GM04503 (cell line): ENCODE results near the gene SIX5.
A peak's percentile ranks its signal among the peaks of the same experiment; 100 is the strongest.

ENCODE experiments used
- DNase-seq: peaks from one replicate; pipeline ENCODE4 v3.0.0-alpha.2; 2012; ENCODE audit warnings: low read depth

SIX5 gene

DNA sequence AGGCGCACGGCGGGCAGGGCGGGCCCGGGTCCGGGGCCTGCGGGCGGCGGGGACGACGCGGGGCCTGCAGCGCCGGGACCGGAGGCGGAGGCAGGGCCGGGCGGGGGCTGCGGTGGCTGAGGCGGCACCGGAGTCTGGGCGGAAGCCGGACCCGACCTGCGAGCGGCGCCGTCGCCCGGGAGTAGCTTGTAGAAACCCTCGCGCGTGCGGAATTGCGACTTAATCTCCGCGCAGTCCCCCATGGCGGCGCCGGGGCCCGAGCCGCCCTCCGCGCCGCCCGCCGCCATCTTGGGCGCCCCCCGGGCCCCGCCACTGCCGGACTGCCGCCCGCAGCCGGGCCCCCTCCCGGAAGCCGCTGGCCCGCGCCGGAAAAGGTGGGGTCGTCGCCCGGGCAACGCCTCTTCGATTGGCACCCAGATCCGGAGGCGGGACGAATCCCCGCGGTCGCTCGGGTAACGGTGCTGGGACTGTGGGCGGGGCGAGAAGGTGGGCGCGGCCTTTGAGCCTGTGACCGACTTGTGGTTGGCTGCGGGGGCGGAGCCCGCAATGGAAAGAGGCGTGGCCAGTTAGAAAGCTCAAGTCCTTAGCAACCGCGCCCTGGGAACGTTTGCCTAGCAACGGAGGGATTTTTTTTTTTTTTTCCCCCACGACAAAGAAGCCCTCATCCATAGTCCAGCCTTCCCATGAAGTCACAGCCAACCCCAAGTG lies 23.6 kb upstream of the SIX5 start, which contains the start of gene DMWD:
Gene DMWD (minus strand): TSS at position 376 of the 708 bp plus-strand sequence. CDS start 89 bp downstream, at position 287.
- DNase-seq = peak; percentile 79

DNA sequence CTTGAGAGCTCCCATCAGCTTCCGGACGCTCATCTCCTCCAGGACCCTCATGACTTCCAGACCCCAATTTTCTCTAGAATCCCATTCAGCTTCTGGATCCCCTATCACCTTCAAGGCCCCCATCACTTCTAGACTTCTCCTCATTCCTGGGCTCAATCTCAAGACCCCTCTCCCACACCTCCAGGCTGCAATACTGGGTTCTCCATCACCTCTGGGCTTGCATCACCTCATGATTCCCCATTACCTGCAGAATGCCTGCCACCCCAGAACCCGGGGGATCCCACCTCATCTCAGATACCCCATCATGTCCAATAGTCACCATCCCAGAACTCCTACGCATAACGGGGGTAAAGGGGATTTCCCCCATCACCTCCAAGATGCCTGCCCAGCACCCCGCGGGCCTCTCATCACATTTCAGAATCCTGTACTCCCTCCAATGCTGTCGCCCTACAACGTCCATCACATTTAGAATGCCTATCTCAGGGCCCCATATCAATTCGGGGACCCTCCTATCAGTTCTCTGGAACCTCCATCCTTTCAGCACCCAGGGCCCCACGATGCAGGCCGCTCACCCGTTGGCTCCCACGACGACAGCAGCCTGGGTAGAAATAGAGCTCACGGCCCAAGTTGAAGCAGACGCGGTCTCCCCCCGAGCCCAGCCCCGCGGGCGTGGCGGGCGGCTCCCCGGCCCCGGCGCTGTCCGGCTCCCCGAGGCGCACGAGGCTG lies 22.9 kb upstream of the SIX5 start:
- no peak for DNase-seq

- DNase-seq = no peak
Observed at GRCh38 chr19:45790942-45791341, 21.9 kb upstream of the SIX5 start.

DNA sequence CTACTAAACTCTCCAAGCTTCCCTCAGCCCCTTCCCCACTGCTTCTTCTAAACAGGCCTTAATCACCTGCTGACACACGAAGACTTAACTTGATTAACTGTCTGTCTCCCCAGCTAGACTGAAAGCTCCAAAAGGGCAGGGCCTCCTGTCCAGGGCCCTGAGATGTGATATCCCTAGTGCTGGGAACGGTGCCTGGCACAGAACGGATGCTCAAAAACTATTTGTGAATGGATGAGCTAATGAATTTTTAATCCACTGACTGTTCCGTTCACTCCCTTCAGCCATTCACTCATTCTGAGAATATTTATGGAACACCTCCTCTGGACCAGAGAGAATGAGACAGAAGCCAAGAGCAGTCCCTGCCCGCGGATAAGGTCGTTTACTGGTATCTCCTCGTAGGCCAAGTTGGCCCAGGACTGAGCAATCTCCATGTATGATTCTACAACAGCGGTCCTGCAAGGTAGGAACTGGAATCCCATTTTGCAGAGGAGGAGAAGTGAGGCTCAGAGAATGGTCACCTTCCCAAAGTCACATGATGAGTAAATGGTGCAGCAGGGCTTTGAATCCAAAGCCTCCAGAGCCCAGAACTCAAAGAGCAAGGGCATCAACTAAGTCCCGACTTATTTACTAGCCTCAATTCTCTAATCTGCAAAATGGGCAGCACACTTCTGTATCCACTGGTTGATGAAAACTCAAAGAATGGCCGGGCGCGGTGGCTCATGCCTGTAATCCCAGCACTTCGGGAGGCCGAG lies 20.2 kb upstream of the SIX5 start:
- no peak for DNase-seq

DNA sequence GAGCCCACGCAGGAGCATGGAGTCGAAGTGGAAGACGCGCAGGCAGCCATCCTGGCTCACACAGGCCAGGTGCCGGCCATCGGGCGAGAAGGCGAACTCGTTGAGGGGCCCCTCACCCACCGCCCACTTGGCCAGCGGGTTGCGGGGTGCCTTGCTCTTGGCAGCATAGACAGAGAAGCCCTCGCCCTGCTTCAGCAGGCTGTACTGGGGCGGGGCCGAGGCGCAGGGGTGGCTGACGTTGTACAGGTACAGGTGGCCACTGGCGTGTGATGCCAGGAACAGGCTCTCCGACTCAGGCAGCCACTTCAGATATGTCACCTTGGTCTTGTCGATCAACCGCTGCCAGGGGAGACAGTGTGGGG lies 17.5 kb upstream of the SIX5 start:
- no peak for DNase-seq

DNA sequence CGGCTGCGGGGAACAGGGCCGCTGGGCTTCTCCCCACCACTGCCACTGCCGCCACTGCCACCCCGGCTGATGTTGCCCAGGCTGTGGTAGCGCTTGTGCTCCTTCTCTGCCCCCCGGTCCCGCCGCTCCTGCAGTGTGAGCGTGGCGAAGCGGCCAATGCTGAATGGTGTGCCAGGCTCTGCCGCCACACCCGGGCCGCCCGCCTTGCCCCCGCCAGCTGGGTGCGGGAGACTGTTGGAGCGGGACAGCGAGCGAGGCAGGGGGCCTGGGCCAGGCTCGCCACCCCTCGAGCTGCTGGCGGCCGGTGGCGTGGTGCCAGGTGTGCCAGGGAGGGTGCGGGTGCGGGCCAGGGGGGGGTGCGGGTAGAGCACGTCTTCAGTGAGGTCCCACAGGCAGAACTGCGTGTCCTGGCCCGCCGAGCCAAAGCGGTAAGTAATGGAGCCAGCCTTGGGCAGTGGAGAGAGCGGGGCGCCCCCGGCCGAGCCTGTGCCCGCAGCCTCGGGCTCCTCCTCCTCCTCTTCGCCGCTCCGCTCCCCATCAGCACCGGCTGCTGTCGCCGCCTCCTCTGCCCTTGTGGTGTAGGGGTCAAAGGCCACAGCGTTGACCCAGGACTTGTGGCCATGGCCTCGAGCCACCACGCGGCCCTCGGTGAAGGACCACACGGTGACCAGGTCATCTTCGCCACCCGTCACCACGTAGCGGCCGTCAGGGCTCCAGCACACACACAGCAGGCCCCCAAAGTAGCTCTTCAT lies 16.9 kb upstream of the SIX5 start:
- no peak for DNase-seq

DNA sequence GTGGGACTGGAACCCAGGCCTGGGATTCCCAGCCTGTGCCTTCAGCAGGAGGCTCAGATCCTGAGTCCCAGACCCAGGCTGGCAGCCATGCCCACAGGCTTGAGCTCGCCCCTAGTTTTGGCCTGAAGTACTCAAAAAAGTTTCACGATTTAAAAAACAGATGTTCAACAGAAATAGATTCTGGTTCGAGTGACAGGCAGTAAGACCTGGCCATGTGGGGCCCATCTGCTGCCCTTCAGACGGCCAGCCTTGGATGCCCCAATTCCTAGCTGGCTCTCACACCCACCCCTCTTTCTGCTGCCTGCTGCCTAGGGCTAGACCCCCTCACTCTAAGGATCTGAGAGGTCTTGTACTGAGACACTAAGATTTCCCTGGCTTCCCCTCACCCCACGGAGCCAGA lies 16.0 kb upstream of the SIX5 start:
- no peak for DNase-seq

DNA sequence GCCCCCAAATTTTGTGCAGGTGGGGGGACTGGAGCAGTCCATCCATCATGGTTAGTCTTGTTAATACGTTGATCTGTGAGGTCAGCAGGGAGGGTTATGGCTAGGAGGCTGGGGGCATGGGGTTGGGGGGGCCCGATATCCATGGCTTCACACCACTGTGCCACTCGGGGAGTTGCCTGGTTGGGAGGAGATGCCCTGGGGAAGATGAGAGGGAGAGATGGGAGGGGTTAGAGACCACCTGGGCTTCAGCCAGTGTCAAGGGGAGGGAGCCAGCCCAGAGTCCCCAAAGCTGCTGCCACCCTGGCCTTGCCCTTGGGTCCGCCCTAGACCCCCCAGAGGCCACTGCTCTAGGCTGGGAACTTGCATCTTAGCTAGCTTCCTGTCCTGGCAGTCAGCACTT lies 15.0 kb upstream of the SIX5 start:
- DNase-seq = no peak

DNA sequence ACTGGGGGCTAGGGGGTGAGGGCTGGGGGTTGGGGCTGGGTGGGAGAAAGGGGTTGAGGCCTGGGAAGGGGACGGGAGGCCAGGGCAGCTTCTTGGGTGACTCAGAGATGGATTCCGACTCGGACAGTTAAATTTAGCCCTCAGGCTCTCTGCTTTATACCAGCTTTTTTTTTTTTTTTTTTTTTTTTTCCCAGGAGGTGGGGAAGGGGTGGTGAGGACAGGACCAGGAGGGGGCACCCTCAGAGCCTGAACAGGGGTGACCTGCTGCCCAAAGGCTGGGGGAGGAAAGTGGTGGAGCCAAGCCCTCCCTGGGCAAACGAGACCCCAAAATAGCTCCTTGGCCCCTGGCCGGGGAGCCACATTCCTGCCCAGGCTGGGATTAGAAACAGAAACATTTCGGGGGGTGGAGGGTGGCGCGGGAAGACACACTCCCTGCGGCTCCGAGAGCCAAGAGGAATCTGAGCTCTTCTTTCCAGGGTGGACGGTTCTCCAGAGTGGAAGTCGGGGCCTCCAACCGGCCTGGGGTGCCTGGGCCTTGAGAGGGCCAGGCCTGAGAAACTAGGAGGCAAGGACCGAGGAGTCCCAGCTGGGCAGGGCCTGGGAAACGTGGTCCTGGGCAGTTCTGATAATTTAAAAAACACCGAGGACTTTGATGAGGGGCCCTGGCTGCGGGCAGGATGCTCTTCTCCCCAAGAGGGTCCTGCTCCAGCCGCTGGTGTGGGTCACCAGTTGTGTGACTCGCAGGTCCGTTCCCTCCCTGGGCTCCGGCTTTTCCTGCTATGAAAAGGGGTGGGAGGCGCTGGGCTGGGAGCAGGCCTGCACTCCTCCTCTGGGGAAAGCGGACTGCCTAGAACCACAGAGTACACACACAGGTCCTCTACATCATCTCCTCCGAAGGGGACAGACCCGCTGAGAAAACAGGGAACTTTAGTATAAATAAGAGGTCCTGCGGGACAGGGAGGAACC lies 14.1 kb upstream of the SIX5 start:
- DNase-seq = peak; percentile 59

DNA sequence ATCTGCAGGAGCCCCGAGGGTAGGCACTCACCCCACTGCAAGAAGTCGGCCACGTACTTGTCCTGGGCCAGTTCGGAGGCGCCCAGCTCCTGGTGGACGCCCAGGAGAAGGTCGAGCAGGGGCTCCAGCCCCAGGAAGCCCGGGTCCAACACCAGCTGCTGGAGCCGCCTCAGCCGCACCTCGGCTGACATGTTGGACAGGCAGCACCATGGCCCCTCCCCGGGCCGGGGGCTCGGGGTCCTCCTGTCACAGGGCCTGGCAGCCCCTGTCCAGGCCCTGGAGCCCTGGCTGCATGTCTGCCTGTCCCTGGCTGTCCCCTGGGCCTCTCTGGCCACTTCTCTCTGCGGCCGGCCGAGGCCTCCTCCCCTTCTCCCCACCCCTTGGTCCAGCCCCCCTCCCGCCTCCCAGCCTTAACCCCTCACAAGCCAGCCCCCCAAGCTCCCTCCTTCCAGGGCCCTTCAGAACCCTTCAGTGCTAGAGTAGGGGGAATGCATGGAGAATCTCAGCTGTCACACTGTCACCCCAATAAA lies 13.2 kb upstream of the SIX5 start, which contains the start of gene DMPK:
Gene DMPK (minus strand): TSS at position 329 of the 530 bp plus-strand sequence. CDS start 138 bp downstream, at position 191.
- DNase-seq = no peak

DNA sequence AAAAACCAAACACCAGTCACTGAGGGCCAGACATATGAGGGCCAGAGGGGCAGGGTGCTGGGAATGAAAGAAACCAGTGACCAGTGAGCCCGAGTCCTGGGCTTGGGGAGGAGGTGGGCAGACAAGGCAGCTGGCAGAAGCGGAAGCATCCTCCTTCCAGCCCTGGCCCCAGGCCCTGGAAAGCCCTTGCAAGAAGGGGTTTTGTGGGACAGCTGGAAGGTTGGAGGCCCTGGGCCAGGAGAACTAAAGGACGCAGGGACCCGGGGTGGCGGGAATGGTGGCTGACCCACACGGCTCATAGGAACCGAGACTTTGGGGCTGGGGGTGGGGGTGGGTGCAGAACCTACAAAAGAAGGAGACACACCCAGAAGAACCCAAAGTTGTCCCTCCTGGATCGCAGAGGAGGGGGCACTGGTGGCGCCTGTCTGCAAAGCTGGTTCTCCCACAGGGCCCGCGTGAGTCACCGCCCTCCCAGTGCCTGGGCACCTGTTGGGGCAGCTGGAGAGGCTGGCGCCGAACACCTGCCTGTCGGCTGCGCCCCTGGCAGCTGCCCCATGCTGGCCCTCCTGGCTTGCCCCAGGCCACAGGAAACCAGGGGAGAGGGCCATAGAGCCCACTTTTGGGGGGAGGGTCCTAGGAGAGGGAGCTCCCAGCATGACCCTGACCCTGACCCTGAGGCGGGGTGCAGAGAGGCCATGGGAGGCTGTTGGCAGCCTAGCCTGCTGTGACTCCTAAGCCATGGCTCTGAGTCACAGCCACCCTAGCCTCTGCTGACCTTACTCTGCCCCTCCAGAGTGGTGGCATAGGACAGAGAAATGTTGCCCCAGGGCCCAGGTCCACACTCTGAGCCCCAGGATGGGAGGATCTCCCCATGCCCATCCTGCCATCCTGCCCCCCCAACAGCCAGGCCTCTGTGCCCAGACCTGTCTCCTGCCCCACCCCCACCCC lies 12.4 kb upstream of the SIX5 start:
- no peak for DNase-seq

GRCh38 chr19:45780448-45781213 lies 11.6 kb upstream of the SIX5 start:
- DNase-seq = no peak

DNA sequence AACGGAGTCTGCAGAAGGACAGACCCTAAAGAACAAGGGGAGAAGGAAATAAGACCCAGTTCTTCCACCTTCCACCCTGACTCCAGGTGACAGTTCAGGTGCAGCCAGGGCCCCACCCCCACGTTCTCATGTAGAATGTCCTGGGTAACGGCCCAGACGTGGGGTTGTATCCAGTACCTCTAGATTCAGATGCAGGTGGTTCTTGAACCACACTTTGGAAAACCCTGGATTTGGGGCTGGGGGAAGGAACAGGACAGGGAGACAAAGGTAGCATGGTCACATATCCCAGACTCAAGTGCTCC lies 11.0 kb upstream of the SIX5 start:
- DNase-seq = no peak

- DNase-seq = no peak
Observed at GRCh38 chr19:45779231-45780145, 10.4 kb upstream of the SIX5 start.

DNA sequence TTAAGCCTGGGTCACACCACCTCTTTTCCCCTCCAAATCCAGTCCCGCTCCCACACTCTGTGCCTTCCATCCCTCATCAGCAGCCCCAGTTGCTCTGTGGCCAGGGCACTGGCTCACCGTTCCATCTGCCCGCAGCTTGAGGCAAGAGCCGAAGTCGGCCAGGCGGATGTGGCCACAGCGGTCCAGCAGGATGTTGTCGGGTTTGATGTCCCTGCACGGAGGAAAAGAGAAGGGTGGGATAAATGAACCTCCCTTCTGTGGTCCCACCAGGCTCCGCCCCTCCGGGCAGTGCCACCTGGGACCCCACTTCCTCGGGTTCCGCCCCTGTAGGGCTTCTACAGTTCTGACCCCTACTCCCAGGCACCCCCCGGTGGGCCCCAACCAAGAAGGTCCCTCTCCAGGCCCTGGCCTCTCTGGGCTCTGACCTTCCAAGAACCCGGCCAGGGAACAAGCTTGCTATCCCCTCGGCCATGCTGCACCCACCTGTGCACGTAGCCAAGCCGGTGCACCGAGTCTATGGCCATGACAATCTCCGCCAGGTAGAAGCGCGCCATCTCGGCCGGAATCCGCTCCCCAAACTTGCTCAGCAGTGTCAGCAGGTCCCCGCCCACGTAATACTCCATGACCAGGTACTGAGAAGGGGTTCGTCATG lies 9.1 kb upstream of the SIX5 start:
- no peak for DNase-seq

DNA sequence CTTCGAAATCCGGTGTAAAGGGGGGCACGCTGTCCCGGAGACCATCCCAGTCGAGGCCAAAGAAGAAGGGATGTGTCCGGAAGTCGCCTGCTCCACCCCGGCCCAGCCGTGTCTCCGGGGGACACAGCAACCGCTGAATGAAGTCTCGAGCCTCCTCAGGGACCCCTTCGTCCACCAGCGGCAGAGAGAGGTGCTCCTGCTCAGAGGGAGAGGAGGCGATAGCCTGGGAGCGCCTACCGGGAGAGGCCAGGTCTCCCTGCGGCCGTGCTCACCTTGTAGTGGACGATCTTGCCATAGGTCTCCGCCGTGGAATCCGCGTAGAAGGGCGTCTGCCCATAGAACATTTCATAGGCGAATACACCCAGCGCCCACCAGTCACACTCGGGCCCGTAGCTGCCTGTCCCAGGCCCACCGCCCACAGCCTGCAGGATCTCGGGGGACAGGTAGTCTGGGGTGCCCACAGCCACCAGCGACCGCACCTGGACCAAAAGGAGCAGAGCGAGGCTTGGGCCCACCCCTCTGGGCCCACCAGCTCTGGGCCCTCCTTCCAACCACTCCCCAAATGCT lies 8.4 kb upstream of the SIX5 start:
- DNase-seq = no peak

DNA sequence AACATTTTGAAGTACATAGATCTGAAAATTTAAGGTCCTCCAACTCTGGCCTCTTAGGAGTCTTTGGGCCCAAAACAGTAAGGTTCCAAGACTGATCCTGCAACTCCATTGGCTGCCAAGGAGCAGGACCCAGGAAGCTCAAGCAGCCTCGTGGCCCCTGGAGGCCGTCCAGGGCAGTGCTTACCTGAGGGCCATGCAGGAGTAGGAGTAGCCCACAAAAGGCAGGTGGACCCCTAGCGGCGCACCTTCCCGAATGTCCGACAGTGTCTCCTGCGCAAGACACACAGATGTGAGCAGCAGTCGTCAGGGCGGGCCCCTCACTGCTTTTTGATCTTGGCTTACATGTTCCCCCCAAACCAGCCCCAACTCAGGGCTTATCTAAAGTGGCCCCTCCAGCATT lies 5.7 kb upstream of the SIX5 start:
- no peak for DNase-seq
